ENCODE measurements around the gene FRMD4A. TPM values are rescaled to one million over a fixed set of nuclear protein-coding genes. Genes with fewer than 3 reads are reported as not detected.
"Not testable (repeated sequence)": the region's sequence is repeated elsewhere in the genome, so short reads cannot be mapped to it uniquely, and the experiment has no call there.

Gene FRMD4A
- total RNA-seq, 1 experiment from 2014 or later: 63.4 TPM

- peak; percentile 77 for DNase-seq (ENCODE audit: low spot score)
- in situ Hi-C loops (cut with HindIII; ENCODE audit: low sequenced_read_pairs): no loop called here
These were observed 157.4 kb downstream of the FRMD4A start for GRCh38 chr10:14173391-14173705.

DNA sequence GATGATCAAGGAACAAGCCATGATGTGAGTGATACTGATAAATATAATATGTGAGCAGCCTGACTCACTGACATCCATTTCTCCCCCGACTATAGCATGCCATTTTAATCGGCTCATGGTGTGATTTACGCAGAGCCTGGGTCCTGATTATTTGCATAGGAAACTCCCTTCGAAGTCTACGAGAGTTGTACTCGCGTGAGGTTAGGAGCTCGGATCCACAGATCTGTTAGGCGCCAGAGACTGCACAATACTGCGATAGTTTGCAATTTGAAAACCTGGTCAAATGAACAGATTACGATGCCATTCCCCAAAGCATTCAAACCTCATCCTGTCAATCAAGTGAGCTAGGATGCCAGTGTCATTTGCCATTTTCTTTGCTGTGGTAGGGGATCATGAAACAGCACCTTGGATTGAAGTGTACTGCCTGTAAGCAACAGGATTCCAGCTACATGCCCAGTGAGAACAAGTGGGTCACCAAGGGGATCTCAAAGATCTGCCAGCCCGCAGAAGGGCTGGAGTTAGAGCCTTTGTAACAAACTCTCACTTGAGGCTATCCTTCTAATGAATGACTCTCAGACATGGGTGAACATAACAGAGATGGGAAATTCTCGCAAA lies 158.3 kb downstream of the FRMD4A start:
- DNase-seq (ENCODE audit: low spot score): peak; percentile 28
- in situ Hi-C loops (cut with HindIII; ENCODE audit: low sequenced_read_pairs): no loop called here

- in situ Hi-C loops (cut with HindIII; ENCODE audit: low sequenced_read_pairs): no loop called here
- DNase-seq (ENCODE audit: low spot score): no peak
These were observed 159.4 kb downstream of the FRMD4A start for GRCh38 chr10:14171336-14171735.

DNA sequence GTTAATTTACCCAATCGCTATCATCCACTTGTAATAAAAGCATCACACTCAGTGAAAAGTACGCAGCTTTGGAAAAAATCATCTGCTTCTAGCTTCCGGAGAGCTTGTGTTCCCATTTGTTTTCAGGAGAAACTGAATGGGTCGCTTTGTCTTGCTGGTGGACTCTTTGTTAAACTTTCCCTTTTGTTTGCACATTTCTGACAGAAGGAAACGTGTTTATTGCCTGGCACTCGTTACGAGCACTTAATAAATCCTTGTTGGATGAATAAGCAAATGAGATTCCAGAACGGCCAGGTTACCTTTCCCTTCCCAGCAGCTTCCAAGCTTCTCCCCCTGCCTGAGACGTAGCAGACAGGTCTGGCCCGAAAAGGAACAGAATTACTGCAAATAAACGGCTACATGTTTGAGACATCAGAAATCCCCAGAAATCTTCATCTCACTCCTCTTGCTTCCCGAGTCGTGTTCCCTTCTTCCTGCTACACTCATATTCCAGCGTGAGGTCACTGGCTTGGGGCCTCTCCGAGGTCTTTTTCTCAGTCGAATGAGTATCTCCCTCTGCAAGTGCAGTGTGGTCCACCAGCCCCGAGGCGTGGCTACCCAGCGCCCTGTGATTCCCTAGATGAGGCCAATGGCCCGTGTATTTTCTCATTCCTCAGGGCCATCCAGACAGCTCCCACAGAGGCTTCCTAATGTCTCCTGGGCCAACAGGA lies 167.2 kb downstream of the FRMD4A start:
- in situ Hi-C loops (cut with HindIII; ENCODE audit: low sequenced_read_pairs): no loop called here
- DNase-seq (ENCODE audit: low spot score): no peak

GRCh38 chr10:14162629-14163344 lies 167.9 kb downstream of the FRMD4A start:
- in situ Hi-C loops (cut with HindIII; ENCODE audit: low sequenced_read_pairs): no loop called here

DNA sequence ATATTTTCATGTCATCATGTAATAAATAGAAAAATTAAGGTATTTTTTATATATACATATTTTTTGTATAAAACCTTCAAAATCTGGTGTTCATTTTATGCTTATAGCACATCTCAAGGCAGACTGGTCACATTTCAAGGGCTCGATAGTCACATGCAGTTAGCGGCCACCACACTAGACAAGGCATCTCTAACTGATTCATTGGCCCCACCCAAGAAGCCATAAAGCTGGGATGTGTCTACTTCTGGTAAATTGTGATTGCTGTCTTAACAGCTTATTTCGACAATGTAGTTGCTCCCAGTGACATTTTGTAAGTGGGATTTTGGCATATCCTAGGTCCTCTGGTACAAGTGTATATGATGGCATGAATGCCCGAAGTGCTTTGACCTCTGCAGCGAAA lies 168.7 kb downstream of the FRMD4A start:
- in situ Hi-C loops (cut with HindIII; ENCODE audit: low sequenced_read_pairs): no loop called here
- DNase-seq (ENCODE audit: low spot score): no peak

More at GRCh38 chr10:14162629-14163344, 167.9 kb downstream of the FRMD4A start:
- no peak for DNase-seq (ENCODE audit: low spot score)

GRCh38 chr10:14160299-14160698 lies 170.4 kb downstream of the FRMD4A start:
- no peak for DNase-seq (ENCODE audit: low spot score)
- in situ Hi-C loops (cut with HindIII; ENCODE audit: low sequenced_read_pairs): no loop called here

- in situ Hi-C loops (cut with HindIII; ENCODE audit: low sequenced_read_pairs): no loop called here
- DNase-seq (ENCODE audit: low spot score): no peak
These were observed 172.1 kb downstream of the FRMD4A start for GRCh38 chr10:14158575-14158974.

GRCh38 chr10:14156104-14156503 lies 174.6 kb downstream of the FRMD4A start:
- DNase-seq (ENCODE audit: low spot score): no peak
- in situ Hi-C loops (cut with HindIII; ENCODE audit: low sequenced_read_pairs): no loop called here

DNA sequence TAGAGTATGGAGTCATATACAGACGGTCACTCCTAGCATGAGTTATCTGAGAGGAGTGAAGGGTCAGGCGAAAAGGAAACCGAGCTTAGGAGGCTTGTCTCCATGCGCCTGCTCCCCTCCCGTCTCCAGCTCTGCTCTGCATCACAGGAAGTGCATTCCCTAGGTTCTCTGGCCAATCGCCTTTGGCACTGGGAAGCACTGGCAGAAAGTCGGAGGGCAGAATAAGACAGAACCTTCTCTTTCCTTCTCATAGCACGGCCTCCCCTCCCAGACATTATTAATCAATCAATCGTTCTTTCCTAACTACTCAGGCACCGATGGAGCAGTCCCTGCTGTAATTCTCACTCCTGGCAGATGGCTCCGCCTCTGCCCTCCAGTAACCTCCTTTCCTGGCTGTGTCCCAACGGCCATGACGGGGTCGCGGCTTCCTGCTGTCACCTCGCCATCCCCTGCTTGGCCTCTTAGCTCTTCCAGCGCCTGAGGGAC lies 177.1 kb downstream of the FRMD4A start:
- DNase-seq (ENCODE audit: low spot score): no peak
- in situ Hi-C loops (cut with HindIII; ENCODE audit: low sequenced_read_pairs): no loop called here

GRCh38 chr10:14151571-14151970 lies 179.2 kb downstream of the FRMD4A start:
- in situ Hi-C loops (cut with HindIII; ENCODE audit: low sequenced_read_pairs): no loop called here
- DNase-seq (ENCODE audit: low spot score): no peak

DNA sequence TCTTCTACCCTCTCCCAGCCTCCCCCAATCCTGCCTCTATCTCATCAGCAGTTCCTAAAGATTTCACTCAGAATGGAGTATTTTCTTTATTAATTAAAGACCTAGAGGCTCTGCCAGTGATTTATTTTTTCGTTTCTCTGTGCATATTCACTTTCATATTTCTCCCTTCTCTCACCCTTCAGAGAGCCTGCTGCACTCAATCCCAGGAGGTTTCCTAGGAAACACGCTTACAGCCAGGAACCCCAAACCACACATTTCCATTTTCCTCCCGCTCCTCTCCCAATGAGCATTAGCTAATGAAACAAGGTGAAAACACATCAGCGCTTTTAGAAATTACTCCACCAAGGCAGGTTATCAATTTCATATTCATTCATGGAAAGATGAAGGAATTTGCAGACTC lies 180.2 kb downstream of the FRMD4A start:
- in situ Hi-C loops (cut with HindIII; ENCODE audit: low sequenced_read_pairs): no loop called here
- no peak for DNase-seq (ENCODE audit: low spot score)

GRCh38 chr10:14146501-14146900 lies 184.2 kb downstream of the FRMD4A start:
- in situ Hi-C loops (cut with HindIII; ENCODE audit: low sequenced_read_pairs): no loop called here
- DNase-seq (ENCODE audit: low spot score): no peak

DNA sequence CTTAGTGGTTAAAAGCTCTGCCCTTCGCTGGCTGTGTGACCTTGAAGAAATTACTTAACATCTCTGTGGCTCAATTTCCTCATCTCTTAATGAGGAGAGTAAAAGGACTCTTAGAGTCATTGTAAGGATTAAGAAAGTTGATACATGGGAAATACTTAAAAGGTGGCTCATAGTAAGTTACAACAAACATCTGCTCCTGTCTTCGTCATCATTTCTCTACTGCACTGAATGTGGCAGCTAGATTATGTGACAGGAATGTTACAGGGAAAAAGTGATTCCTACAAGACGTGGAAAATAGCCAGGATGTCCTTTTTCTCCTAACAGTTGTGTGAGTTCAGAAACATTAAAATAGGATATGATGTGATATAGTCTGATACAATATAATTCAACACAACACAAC lies 184.7 kb downstream of the FRMD4A start:
- in situ Hi-C loops (cut with HindIII; ENCODE audit: low sequenced_read_pairs): no loop called here

GRCh38 chr10:14144451-14144850 lies 186.3 kb downstream of the FRMD4A start:
- DNase-seq (ENCODE audit: low spot score): peak; percentile 99
- in situ Hi-C loops (cut with HindIII; ENCODE audit: low sequenced_read_pairs): no loop called here

More for the DNA sequence above, 184.7 kb downstream of the FRMD4A start:
- DNase-seq (ENCODE audit: low spot score): no peak

- DNase-seq (ENCODE audit: low spot score): peak; percentile 71
- in situ Hi-C loops (cut with HindIII; ENCODE audit: low sequenced_read_pairs): no loop called here
These were observed 188.0 kb downstream of the FRMD4A start for GRCh38 chr10:14142606-14143250.

- no peak for DNase-seq (ENCODE audit: low spot score)
- in situ Hi-C loops (cut with HindIII; ENCODE audit: low sequenced_read_pairs): no loop called here
These were observed 189.4 kb downstream of the FRMD4A start for GRCh38 chr10:14141283-14141682.

DNA sequence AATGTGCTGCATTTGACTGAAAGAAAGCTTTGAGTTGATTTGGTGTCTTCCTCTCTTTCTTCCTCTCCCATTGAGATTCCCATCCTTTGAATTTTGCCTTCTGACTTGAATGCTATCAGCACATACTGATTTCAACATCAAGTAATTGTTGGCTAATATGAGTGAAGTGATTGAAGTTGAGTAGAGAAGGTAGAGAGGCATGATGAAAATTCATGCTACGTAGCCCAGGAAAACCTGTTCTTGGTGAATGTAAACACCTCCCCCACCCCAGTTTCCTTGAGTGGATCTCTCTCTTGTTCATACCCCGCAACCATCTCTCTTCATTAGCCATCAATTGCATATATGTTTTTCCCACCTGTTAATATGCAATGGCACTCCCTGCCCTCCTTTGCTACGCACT lies 193.3 kb downstream of the FRMD4A start:
- in situ Hi-C loops (cut with HindIII; ENCODE audit: low sequenced_read_pairs): no loop called here
- DNase-seq (ENCODE audit: low spot score): no peak

- in situ Hi-C loops (cut with HindIII; ENCODE audit: low sequenced_read_pairs); DNase-seq (ENCODE audit: low spot score): not testable (repeated sequence)
These were observed 195.5 kb downstream of the FRMD4A start for GRCh38 chr10:14135196-14135595.

- in situ Hi-C loops (cut with HindIII; ENCODE audit: low sequenced_read_pairs): no loop called here
- no peak for DNase-seq (ENCODE audit: low spot score)
These were observed 196.4 kb downstream of the FRMD4A start for GRCh38 chr10:14134275-14134674.

All from G401 (cell line).